SJSA1 (cell line): ENCODE measurements around the gene CROCC2. TPM values are rescaled to one million over a fixed set of nuclear protein-coding genes. Genes with fewer than 3 reads are reported as not detected.

Experiments
- total RNA-seq: library from RNA; depleted of rRNA; stranded (reverse); fragments of >200 nt; shearing (Covaris generic); gene quantifications from 2 replicates; pipeline ENCODE4 v1.2.3, GENCODE V29; 2014; rRNA removed

Gene CROCC2
- total RNA-seq, 1 experiment from 2014 or later = not detected

Other genes starting within 250 kb of the CROCC2 start
- gene AQP12B, start 223.5 kb upstream of the CROCC2 start, total RNA-seq = not detected in 2 replicates
- not detected in 2 replicates for gene AQP12A, start 214.5 kb upstream of the CROCC2 start, total RNA-seq
- gene KIF1A, start 86.1 kb upstream of the CROCC2 start, total RNA-seq = not detected in 2 replicates
- gene AGXT, start 37.5 kb upstream of the CROCC2 start, total RNA-seq = 0.26 TPM in 1 of 2 replicates, not detected in the other
- gene MAB21L4, start 10.2 kb upstream of the CROCC2 start, total RNA-seq = 0.42 and 0.91 TPM in 2 replicates
- 18.3 and 24.9 TPM in 2 replicates for gene SNED1, start 92.3 kb downstream of the CROCC2 start, total RNA-seq
- 30.0 and 46.3 TPM in 2 replicates for gene MTERF4, start 196.0 kb downstream of the CROCC2 start, total RNA-seq
- 14.1 and 14.6 TPM in 2 replicates for gene PASK, start 243.1 kb downstream of the CROCC2 start, total RNA-seq
- 140 and 159 TPM in 2 replicates for gene PPP1R7, start 244.1 kb downstream of the CROCC2 start, total RNA-seq